A204.1 (cell line): ENCODE data around the gene KCNQ2.

Source experiments
- FAIRE-seq: peaks from 2 replicates; lab custom pipeline; 2012; peaks lifted over from hg19 to GRCh38; lab: Jason Lieb, UNC

Gene KCNQ2

DNA sequence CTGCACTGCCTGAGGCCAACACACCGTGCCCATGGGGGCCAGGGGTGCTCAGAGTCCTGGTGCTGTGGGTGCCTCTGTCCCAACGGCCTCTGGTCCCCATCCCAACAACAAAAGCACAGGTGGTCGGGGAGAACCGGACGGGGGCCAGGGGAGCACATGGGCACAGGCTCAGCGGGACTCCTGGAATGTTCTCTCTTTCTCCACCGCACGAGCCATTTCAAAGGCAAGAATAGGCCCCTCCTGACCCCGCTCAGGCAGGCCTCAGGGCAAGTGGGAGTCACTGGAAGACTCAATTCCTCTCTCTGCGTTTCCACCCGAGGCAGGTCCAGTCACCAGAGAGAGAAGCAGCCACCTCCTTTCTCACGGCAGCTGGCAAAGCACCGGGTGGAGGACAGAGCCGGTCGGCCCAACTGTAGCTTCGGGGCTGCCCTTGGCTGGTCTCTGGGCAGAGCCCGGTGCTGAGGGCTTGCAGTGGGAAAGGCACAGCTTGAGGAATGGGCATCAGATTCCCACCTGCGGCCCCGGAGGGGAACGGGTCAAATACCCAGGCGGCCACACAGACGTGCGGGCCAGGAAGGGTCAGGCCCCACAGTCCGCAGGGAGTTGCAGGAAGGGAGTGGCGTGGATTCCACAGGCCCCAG is 55.2 kb downstream of the KCNQ2 start:
- no peak for FAIRE-seq

DNA sequence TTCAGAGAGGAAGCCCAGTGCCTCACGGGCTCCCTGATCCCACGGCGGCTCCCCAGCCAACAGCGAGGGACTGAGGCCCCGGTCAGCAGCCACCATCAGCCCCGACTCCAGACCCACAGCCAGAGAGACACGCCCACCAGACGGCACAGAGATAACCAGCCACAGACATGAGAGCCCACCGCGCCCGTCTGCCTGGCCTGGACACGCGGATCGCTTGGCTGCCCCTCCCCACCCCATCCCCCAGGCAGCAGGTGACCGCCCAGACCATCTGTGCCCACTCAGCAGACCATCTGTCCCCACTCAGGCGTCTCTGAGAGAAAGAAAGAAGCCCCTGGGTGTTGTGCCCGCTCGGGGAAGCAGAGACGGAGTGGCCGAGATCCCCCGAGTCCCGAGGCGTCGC is 55.8 kb downstream of the KCNQ2 start:
- FAIRE-seq, result no peak

DNA sequence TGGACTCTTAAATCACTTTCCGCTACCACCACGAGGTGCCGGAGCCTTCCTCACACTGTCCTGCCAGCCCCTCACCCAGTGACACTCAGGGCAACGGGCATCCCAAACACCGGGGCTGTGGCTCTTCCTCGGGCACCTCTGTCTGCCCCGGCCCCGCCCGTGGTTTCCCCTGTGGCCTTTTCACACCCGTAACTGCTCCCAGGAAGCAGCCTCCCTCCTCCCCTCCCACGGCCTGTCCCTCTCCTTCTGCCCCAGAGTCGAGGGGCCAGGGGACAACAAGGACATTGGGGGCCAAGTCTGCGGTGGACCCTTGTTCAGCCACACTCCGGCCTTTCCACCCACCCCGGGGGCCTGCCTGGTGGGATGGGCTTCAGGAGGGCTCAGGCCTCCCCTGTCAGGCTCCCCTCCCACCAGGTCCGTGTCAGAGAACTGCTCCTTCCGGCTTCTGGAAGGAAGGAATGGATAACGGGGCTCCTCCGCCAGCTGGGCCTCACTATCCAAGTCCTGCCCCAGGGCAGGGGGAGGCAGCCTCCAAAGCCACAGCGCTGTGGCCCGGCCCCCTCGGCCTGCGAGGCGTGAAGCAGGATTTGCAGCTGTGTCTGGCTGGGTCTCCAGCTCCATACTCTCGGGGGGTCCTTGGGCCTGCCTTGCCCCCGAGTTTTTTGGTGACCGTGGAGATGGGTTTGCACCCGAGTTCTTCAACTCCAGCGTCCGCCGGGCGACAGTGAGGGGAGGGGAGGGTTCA is 56.6 kb downstream of the KCNQ2 start:
- FAIRE-seq, result no peak

DNA sequence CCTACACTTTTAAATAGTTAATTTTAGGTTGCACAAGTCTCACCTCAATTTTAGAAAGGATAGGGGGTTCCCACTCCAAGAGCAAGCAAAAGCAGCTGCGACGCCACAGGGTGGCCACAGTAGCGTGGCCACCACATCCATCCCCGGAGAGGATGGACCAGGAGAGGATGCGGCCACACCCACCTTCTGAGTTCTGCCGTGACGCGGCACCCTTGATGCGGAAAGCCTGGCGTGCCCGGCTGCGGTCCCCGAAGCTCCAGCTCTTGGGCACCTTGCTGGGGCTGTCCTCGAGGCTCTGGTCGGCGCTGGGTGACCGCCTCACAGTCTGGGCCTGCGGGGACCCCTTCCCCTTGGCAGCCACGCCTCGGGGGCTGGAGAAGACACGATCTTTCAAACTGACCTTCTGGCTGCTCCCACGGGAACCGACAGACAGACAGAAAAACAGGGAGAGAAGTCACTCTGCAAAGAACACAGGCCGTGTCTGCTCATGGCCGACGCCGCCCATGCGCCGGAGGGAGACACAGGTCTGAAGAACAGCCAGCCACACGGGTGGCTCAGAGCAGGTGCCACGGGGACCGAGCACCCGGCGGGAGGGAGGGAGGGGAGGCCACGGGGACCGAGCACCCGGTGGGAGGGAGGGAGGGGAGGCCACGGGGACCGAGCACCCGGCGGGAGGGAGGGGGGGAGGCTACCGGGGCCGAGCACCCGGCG is 57.6 kb downstream of the KCNQ2 start:
- FAIRE-seq, result no peak

DNA sequence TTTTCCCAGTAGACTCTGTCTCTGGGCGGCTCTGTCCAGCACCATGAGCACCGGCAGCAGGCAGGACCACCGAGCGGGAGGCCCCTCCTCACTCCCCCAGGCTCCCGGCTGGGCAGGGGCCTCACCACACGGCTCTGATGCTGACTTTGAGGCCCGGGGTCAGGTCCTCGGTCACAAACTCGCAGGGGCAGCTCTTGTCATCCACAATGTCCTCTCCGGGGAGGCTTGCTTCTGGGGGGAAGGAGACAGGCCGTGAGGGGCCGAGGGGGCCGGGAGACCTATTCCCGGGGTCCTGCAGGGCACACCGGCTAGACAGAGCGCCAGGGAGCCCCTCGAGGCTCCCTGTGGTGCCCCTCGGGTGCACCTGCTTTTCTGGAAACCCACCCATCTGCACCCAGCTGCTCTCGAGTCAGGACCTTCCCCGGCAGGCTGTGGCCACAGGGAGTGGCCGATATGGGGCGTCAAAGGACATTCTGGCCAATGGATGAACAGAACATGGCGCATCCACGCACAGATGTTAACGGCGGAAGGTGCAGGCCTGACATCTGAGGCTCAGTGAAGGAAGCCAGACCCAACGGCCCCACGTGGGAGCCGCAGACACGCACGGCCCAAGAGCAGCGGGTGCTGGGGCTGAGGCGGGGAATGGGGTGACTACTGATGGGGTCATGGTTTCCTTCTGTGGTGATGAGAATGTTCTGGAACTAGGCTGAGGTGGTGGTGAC is 58.3 kb downstream of the KCNQ2 start:
- no peak for FAIRE-seq

DNA sequence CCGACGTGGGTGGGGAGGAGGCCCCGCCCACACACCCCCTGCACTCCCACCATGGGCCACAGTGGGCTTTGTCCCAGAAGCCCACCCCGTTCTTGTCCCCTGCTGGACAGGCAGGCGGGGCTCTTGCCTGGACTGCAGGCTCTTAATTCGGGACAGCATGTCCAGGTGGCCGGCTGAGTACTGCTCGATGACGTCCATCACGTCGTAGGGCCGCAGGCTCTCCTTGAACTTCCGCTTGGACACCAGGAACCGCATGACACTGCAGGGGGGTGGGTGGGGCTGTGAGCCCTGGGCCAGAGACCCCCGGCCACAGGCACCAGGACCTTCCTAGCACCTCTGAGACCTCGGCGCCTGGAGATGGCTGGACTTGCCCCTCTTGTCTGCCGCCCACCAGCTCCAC is 59.1 kb downstream of the KCNQ2 start:
- FAIRE-seq, result no peak

DNA sequence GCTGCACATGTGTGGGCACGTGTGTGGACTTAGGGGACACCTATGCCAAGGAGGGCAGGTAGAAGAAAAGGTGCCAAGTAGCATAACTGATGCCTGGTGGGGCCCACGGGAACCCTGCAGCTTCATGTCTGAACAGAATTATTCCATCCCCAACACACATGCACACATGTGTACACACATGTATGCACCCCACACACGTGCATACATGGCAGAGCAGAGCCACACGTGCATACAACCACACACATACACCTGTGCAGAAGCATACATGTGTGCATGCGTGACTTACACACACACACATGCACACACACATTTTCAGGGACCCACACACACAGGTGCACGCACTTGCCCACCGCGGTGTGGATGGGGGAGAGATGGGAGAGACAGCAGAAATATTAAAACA is 59.6 kb downstream of the KCNQ2 start:
- no peak for FAIRE-seq

DNA sequence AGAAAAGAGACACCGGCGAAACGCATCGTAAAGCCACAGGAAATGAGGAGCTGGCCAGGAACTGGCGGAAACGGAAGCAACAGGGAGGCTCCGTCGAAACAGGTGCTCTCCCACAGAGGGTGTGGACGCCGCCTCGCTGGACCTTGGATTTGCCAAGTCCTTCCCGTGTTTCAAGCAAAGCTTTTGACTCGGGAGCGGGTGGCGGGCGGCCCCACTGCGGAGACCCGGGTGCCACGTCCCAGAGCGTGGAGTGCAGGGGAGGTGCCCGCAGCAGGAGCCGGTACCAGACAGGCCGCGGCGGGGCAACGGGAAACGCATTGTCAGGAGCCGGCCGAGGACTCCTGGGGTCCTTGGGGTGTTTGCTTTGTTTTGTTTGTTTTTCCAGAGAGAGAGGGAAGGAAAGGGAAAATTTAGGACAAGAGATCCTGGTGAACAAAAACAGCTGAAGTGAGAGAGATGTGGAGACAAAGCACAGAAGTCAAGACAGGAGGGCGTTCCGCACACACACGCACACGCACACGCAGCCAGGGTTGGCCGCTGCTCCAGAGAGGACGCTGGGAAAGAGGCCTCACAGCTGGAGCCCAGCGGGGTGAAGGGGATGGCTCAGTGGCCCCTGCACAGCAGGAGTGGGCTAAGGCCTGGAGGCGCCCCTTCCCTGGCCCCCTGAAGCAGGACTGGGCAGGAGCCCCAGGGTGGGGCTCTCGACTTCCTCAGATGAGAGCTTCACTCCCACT is 60.4 kb downstream of the KCNQ2 start:
- no peak for FAIRE-seq

DNA sequence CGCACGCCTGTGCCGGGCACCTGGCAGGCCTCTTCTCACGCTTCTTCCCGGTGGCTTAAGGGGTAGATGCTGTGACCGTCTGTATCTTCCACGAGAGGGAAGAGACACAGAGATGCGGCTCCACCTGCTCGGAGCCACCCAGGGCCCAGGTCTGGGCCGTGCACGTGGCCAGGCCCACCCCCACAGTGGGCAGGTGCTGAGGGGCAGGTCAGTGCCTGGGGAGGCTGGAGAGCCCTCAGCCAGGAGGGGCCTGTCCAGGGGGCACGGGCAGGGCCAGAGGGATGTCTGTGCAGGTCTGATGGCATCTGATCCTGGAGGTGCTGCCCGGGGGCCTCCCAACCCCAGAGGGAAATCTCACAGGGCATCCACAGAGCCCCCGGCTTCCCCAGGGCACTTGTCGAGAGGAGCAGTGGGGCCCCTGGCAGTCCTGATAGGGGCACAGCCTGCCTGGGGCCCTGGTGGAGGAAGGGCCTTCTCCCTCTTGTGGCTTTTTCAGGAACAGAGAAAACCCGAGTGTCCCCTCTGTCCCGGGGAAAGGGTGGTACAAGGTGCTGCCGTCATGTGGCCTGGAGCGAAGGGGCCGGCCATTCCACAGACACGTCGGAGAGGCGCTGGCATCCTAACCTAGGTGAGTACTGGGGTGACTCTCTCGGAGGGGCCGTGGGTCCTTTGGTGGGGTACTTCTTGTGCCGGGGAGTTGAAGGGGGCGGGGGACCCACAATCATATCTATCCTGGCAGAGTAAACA is 61.1 kb downstream of the KCNQ2 start:
- no peak for FAIRE-seq

DNA sequence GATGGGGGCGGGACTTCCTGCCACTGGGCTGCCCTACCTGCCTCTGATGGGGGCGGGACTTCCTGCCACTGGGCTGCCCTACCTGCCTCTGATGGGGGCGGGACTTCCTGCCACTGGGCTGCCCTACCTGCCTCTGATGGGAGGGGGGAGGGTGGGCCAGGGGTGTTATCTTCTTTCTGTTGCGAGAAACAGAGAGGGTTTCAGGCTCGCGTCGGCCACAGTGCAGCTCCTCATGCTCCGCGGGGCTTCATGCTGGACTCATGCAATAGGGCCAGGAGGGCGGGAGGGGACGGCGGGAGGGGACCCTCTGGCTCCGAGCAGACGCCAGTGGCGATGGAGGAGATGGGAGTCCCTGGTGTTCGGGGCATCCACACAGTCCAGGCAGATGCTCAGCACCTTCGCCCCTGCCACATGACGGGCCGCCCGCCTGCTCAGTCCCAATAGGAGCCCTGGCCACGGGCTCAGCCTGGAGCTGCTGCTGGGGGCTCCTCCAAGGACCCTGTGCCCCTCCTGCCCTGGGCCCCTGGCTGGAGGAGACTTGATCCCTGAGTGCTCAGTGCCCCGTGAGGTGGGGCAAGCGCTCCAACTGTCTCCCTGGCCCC is 62.5 kb downstream of the KCNQ2 start:
- FAIRE-seq, result no peak

DNA sequence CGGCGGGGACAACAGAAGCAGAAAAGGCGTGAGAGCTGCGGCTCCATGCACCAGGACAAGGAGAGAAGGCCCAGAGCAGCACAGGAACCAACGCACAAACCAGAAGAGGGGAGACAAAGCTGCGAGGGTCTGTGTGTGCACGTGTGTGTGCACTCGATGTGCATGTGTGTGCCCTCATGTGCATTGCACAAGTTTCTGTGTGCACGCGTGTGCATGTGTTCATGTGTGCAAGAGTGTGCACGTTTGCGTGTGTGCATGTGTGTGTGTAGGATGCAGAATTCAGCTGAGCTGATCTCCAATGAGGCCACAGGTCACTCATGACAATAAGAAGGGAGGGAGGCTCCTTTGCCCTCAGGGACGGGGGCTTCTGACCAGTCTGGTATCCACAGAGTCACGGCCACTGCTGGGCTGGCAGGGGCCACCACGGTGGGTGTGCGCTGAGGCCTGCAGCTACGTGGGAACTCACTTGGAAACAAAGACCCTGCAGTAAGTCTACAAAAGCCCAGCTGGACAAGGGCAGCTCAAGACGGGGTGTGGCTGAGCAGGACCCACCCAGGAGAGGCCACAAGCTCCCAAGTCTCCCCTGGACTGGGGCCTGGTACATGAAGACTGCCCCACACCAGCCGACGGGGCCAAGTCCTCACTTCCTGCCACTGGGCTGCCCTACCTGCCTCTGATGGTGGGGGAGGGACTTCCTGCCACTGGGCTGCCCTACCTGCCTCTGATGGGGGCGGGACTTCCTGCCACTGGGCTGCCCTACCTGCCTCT is 63.2 kb downstream of the KCNQ2 start:
- FAIRE-seq, result no peak

DNA sequence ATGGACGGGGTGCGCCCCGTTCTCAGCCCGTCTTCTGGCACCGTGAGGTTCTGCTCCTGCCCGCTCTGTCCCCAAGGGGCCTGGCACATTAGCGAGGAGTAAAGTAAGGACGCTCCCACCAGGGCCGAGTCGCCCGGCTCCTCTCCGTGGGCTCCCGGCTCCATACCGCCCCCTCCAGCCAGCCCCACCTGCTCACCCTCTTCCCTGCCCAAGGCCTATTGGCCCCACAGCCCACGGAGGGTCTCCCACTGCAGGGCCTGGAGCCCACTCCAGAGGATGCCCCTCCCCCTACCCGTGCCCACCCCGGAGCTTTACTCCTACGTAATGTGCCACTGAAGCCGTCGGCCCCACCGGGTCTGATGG is 63.8 kb downstream of the KCNQ2 start:
- no peak for FAIRE-seq

DNA sequence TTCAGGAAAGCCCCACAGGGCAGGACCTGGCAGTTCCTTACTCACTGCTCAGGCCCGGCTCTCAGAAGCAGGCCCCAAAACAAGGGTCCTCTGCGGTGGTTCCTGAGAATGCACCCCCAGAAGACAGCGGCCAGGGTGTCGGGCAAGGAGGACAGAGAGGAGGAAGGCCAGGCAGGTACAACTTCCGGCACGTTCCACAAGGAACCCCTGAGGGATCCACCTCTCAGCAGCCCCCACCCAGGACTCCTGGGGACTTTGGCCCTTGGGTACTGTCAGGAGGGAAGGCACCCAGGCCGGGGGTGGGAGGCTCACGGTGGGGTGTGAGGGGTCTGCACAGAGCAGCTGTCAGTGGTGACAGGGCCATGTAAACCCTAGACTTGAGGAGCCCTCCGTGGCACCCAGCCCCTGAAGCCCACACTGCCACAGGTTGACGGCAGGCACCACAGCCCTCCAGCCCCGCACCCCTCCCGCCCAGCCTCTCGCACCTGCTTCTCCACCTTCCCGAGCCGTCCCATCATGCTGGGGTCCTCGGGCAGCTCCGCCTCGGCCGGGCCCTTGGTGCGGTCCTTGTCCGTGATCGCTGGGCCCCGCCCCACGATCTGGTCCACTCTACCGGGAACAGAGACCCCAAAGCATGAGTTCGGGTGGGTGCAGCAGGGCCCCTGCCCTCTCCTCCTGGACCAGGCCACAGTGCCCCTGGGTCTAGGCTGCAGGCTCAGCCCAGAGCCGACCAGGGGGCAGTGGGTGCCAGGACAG is 64.3 kb downstream of the KCNQ2 start:
- FAIRE-seq, result no peak

DNA sequence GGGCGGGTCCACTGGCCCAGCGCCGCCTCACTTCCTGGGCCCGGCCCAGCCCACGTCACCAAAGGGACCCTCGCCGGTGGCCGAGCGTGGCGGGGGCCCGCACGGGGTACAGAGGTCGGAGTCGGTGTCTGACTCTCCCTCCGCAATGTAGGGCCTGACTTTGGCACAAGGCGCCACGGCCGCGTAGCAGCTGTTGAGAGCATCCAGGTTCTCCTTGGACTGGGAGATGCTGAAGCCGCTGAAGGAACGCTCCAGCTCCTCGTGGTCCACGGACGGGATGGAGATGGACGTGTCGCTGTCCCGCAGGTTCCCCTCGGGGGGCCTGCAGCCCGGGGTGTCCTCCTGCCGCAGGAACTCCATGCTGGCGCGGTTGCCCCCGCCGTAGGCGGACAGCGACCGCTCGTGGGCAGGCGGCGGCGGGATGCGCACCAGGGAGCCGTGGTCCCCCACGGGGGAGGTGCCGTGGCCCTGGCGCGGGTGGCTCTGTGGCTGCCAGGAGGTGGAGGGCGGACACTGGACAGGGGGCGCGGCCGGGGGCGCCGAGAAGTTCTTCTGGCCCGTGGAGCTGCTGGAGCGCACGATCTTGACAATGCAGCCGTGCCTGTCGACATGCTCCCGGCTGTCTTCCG is 65.7 kb downstream of the KCNQ2 start:
- FAIRE-seq, result no peak

DNA sequence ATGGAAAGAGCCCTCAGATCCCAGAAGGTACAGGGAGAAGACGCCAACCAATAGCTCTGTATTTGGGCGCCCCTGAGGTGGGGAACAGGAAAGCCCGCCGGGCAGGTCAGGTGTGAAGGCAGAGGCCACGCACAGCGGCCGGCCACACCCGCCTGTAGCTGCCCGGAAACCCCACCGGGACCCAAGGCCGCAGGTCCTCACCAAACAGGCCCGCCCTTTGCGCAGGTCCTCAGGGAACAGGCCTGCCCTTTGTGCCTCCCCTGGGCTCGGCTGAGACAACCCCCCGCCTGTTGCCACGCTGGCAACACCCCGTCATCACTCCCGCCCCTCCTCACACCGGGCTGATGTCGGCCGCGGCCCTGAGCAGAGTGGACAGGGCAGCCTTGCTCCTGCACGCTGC is 66.4 kb downstream of the KCNQ2 start:
- no peak for FAIRE-seq

DNA sequence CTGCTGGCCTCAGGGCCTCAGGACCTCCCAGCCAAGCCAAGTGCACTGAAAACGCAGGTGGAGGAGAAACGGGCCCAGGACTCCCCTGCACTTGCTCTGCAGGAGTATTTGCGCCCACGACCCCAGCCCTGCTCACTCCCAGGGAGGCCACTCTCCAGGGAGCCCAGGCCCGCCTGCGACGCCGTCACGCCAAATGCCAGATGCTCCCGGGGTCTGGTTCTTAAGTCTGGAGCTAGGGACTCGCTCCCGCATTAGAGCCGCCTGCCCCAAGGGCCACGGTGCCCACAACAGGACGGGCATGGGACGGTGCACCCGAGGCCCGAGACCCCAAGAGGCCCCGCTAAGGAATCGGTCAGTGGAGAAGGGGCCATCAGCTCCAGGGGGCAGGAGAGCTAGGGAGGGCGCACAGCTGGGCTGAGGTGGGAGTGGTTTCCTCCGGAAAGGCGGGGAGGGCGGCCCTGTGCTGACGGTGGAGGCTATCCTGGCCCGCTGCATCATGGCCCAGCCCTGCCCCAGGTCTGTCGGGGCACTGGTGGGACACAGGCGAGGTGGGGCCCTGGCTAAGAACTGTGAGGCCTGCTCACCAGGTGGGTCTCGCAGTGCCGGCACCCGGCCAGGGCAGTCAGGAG is 67.2 kb downstream of the KCNQ2 start:
- no peak for FAIRE-seq

DNA sequence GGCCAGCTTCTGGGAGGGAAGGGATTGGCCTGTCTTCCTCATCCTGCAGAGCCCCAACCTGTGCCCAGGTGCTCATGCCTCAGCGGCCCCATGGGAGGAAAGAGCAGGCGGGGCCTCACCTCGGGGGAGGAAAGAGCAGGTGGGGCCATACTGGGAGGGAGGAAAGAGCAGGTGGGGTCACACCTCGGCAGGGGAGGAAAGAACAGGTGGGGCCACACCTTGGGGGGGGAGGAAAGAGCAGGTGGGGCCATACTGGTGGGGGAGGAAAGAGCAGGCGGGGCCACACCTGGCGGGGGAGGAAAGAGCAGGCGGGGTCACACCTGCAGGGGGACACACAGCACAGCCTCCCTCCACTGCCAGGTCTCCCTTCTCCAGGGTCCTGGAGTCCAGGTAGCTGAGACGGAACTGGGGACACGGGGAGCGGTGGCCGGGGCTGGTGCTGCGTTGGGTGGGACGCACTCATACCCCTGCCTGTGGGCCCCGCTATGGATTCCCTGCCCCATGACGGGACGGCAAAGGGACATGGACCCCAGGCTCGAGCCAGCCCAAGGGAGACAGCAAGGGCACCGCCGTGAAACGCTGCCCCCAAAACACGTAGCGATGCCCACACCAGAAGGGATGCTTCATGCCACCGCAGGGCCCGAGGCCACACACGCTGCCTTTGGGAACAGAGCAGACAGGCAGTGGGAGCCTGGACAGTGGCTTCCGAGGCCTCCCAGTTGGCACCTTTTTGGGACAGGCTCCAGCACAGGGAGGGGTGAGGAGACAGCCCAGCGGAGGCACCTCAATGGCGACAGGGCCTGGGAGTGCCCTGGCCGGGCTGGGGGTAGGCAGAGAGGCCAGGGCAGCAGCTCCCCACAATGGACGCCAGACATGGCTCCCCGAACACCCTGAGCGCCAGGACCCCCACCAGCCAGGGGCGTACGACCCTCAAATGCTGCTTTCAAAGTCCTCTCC is 68.0 kb downstream of the KCNQ2 start:
- no peak for FAIRE-seq
